ENCODE measurements around the gene KCNQ2.

DNA sequence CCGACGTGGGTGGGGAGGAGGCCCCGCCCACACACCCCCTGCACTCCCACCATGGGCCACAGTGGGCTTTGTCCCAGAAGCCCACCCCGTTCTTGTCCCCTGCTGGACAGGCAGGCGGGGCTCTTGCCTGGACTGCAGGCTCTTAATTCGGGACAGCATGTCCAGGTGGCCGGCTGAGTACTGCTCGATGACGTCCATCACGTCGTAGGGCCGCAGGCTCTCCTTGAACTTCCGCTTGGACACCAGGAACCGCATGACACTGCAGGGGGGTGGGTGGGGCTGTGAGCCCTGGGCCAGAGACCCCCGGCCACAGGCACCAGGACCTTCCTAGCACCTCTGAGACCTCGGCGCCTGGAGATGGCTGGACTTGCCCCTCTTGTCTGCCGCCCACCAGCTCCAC lies 59.1 kb downstream of the KCNQ2 start:
- TF ChIP-seq POLR2A (IDR thresholded peaks at IDR 0.05) (no peak), CTCF (IDR thresholded peaks at IDR 0.05) (no peak)

Measured in testis (tissue), 2 donors.